Measurements from ENCODE around the gene DSG4.
"Not testable (repeated sequence)": the region's sequence is repeated elsewhere in the genome, so short reads cannot be mapped to it uniquely, and the experiment has no call there.

Gene DSG4

DNA sequence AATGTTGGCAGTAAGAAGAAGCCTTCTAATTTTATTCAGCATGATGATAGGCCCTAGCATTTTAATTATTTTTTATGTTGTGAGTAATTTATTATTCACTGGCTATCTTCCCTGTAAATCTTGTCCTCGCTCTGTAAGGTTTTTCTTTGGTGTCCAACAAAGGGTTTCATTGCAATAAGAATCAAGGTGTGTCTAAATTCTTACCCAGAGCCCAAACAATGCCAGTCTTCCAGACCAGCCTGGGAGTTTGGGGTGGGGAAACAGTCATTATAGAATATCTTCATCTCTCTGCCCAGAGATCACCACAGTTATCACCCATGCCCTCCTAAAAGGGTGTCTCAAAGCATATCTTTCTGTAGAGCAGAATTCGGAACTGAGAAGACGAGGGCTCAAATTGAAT is at the start of gene DSG4:
TSS of gene DSG4 (plus strand) at position 301 of the 400 bp plus-strand sequence. CDS start 135 bp downstream, outside the sequence.
- no peak for DNase-seq

DNA sequence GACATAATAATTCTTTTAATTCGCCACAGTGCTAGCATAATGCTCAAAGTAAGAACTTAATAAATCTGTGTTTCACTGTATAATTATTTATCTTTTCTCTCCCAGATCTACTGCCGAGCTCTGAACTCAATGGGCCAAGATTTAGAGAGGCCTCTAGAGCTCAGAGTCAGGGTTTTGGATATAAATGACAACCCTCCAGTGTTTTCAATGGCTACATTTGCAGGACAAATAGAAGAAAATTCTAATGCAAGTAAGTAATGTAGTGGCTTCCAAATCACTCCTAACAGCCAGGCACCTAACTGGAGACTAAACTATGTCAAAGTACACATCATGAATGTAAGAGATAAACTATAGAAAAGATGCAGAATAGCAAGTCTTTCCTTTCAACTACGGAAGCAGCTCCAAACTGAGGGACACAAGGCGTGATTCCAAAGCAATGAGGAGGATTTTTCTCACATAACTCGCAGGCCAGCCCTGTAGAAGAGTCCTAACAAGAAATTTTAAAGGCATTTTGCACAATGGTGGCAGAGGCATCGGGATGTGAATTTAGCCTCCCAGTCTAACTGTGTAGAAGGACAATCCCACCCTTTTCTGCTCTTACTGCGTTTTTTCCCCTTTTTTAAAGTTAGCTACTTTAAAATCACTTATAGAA is 46.7 kb upstream of the DSG4 start:
- no peak for DNase-seq

DNA sequence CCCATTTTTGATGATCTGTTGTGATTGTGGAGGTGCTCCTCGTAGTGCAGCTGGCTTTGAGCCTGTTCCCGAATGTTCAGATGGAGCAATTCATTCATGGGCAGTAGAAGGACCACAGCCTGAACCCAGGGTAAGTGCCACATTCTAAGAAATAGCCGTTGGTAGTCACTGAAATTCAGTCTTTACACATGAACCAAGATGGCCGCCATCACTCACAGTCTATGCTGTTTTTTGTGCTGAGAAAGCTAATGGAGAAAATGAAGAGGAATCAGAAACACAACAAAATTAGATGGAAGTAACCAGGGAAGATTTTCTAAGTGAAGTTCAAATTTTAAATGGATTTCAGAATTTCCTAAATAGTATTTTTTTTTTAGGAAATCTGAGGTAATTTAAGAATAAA is 33.1 kb upstream of the DSG4 start:
- DNase-seq: no peak

DNA sequence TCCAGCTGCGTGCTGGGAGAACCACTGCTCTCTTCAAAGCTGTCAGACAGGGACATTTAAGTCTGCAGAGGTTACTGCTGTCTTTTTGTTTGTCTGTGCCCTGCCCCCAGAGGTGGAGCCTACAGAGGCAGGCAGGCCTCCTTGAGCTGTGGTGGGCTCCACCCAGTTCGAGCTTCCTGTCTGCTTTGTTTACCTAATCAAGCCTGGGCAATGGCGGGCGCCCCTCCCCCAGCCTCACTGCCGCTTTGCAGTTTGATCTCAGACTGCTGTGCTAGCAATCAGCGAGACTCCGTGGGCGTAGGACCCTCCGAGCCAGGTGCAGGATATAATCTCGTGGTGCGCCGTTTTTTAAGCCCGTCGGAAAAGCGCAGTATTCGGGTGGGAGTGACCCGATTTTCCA is 23.2 kb upstream of the DSG4 start:
- not testable (repeated sequence) for DNase-seq

GRCh38 chr18:31354990-31355389 is 21.6 kb upstream of the DSG4 start:
- DNase-seq: no peak

GRCh38 chr18:31356025-31356424 is 20.6 kb upstream of the DSG4 start:
- DNase-seq: no peak

GRCh38 chr18:31364190-31364589 is 12.4 kb upstream of the DSG4 start:
- DNase-seq: no peak

DNA sequence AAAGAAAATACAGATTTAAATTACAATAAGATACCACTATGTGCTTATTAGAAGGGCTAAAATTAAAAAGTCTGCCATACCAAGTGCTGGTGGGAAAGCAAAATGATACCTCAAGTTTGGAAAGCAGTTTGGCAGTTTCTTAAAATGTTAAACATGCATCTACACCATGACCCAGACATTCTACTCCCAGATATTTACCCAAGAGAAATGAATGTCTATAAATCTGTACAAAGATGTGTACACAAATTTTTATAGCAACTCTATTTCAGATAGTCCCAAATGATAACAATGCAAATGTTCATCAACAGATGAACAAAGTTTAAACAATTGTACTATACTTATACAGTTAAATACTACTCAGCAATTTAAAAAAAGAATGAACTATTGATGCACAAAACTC is 7.1 kb upstream of the DSG4 start:
- no peak for DNase-seq

- no peak for DNase-seq
Measured at GRCh38 chr18:31371989-31372388, 4.6 kb upstream of the DSG4 start.

- DNase-seq: no peak
Measured at GRCh38 chr18:31373641-31374040, 2.9 kb upstream of the DSG4 start.

- DNase-seq: no peak
Measured at GRCh38 chr18:31380912-31381311, 4.3 kb downstream of the DSG4 start.

GRCh38 chr18:31382107-31382506 is 5.5 kb downstream of the DSG4 start:
- no peak for DNase-seq

DNA sequence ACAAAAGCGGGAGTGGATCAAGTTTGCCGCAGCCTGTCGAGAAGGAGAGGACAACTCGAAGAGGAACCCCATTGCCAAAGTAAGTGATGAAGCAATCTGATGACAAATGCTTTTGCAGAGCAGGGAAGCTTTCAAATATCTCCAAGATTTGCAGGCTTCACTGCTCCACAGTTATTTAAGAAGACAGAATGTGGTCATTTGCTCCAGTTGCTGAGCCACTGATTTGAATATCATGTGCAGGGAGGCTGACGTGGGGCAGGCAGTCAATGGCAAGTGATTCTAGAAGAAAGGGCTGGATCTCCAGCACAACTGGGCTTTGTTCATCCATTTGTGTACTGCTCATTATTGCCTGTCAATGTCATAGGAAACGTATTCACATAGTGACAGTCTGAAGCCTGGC is 10.2 kb downstream of the DSG4 start:
- no peak for DNase-seq

DNA sequence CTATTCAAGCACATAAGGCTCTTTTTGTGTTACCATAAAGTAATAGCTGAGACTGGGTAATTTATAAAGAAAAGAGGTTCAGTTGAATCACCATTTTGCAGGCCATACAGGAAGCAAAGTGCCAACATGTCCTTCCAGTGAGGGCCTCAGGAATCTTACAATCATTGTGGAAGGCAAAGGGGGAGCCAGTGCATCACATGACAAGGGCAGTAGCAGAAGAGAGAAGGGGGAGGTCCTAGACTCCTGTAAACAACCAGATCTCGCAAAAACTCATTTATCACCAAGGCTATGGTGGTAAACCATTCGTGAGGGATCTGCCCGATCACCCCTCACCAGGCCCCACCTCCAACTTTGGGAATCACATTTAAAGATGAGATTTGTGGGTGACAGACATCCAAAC is 16.7 kb downstream of the DSG4 start:
- DNase-seq: no peak

DNA sequence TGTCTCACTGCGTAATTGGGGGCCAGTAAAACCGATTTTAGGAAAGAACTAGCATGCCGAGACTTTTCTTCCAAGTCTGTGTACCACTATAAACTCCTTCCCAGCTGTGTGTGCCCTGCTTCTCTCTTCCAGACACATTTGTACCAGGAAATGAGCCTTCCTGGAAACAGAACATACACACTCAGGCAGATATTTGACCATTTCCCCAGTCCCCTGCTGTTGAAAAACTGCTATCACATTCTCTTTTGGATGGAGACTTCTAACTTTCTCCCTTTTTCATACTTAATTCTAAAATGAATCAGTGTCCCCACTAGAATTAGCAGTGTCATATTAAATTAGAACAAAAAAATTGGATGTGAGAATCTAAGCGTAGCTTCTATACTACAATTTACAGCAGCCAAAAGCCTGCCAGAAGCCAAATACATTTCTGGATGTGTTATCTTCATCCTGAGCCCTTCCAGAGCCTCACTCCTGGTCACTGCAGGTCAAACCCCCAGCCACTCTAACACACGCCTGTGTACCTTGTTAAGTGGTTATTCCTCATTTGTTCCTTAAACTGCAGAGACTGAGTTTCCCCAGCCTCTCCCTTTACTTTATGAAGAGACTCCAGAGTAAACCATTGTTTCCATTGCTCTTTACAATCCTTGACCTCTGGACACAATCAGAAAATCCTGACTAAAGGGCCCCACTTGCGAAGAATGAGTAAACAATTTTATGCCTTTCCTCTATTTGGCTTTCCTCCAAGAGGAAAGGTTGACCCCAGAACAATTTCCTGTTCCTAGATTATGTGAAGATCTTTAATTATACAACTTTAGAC is 20.4 kb downstream of the DSG4 start:
- no peak for DNase-seq

DNA sequence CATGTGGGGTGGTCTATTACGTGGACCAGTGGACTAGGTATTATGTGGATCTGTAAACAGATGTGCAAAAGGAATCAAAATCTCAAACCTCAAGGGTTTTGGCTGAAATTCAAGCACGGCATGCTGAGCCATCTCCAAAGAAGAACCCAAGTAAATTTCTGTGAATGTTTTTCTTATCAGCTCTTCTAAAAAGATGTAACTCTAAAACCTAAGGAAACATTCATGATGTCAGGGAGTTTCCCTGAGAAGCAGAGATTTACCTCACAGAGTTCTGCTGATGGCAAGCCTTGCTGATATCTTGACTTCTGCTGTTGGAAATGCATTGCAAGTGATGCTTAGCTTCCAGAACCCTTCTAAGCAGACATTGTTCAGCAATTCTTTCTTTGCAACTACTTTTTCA is 21.6 kb downstream of the DSG4 start:
- no peak for DNase-seq

- DNase-seq: no peak
Measured at GRCh38 chr18:31399306-31400032, 22.9 kb downstream of the DSG4 start.

DNA sequence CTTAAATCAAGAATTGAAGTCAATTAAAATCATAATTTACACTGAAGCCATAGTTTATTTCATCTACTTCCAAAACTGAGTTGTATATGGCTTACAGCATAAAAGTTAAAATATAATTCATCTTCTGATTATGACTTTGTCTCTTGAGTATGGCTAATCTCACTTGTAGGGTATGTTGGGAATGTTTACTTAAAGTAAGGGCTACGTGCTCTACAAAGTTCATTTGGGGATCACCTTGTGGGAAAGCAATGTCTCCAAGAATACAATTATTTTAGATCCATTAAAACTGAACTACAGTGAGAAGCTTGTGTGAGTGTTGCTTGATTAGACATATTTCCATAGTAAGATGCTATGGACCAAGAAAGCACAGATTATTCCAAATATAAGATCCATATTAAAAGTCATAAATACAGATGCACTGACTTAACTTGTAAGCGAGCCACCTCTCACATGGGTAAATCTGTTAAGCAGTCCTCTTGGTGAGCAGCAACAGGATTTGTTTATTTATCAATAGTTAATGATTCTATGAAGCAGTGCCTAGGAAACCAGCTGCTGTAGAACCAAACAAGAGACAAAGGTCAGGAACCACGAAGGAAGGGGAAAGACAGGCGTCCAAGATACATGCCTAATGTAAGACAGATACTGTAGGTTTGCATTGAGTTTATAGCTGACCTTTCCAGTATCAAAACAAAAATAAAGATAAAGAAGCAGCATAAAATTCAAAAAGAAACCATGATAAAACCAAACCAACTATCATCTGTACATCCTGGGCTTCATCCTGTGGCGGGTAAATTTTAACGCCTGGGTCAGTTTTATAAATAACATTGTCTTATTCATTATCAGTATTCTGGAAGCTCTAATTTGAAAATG is 24.8 kb downstream of the DSG4 start:
- no peak for DNase-seq

GRCh38 chr18:31402026-31402373 is 25.4 kb downstream of the DSG4 start:
- no peak for DNase-seq

DNA sequence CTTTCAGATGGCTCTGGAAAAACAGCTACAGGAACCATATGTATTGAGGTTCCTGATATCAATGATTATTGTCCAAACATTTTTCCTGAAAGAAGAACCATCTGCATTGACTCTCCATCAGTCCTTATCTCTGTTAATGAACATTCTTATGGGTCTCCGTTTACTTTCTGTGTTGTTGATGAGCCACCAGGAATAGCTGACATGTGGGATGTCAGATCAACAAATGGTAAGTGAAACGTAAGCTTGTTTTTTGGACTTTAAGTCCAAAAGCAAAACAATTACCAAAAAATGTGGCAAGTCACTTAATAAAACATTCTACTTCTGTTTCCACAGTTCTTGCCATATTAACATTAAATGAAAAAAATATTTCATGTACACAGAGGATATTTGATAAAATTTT is 26.8 kb downstream of the DSG4 start:
- no peak for DNase-seq

GRCh38 chr18:31407649-31408048 is 31.1 kb downstream of the DSG4 start:
- no peak for DNase-seq

GRCh38 chr18:31409276-31409675 is 32.7 kb downstream of the DSG4 start:
- no peak for DNase-seq
